IMR-90 (cell line): ENCODE results near the gene THOC2. TPM values are rescaled to one million over a fixed set of nuclear protein-coding genes. Genes with fewer than 3 reads are reported as not detected.
A peak's percentile ranks its signal among the peaks of the same experiment; 100 is the strongest.

Experiments
- ATAC-seq: fragments of 200-7000 bp; cut with Tn5 transposase; 2 replicates; pipeline ENCODE4 v1.9.1; 2020; ENCODE audit warnings: low read depth, mild to moderate bottlenecking, moderate library complexity
- BruUV-seq: library from RNA; stranded (reverse); fragments of 400-500 nt; replicated peaks from 2 replicates; lab custom pipeline; 2021; lab: Mats Ljungman, UMichigan
- CTCF ChIA-PET: fragments of 300-600 bp; formaldehyde crosslinking; extraction: SDS; loops from one replicate; lab custom pipeline; 2021; ENCODE audit warnings: antibody characterized with exemption; lab: Yijun Ruan, JAX
- POLR2A ChIA-PET: fragments of 300-600 bp; sonication (Branson Sonifier 250); formaldehyde crosslinking; loops from one replicate; lab custom pipeline; 2022; ENCODE audit warnings: antibody characterized with exemption; ENCODE audit not compliant: unreplicated experiment; lab: Charles Lee
- DNase-seq: peaks from one replicate; pipeline ENCODE4 v3.0.0; 2013
- H2AFZ ChIP-seq: replicated peaks from 2 replicates; pipeline ENCODE3; 2013; ENCODE audit warnings: low read length, mild to moderate bottlenecking; ENCODE audit not compliant: poor library complexity
- H2AK5ac ChIP-seq: 2 replicates; pipeline ENCODE4 v1.6.1; 2013; ENCODE audit warnings: low read depth, low read length, inconsistent platforms
- H2AK9ac ChIP-seq: replicated peaks from 2 replicates; pipeline ENCODE3; 2013; ENCODE audit warnings: mild to moderate bottlenecking, low read depth, low read length, moderate library complexity; ENCODE audit not compliant: poor library complexity
- H2BK120ac ChIP-seq: 2 replicates; pipeline ENCODE4 v1.6.1; 2013; ENCODE audit warnings: low read depth, low read length, inconsistent platforms
- H2BK15ac ChIP-seq: 3 replicates; pipeline ENCODE4 v1.6.1; 2013; ENCODE audit warnings: low read depth, low read length, inconsistent platforms
- H2BK20ac ChIP-seq: 2 replicates; pipeline ENCODE4 v1.6.1; 2013; ENCODE audit warnings: low read depth, mild to moderate bottlenecking, inconsistent platforms, low read length, moderate library complexity
- H2BK5ac ChIP-seq: 2 replicates; pipeline ENCODE4 v1.6.1; 2013; ENCODE audit warnings: mild to moderate bottlenecking, low read depth, low read length, inconsistent platforms; ENCODE audit not compliant: poor library complexity, severe bottlenecking
- H3K14ac ChIP-seq: replicated peaks from 2 replicates; pipeline ENCODE4 v1.6.1; 2013; ENCODE audit warnings: low read depth, low read length, inconsistent platforms
- H3K18ac ChIP-seq: 2 replicates; pipeline ENCODE4 v1.6.1; 2013; ENCODE audit warnings: low read depth, low read length, control low read depth
- H3K23ac ChIP-seq: 2 replicates; pipeline ENCODE4 v1.6.1; 2013; ENCODE audit warnings: low read depth, low read length, inconsistent platforms
- H3K27ac ChIP-seq: 2 replicates; pipeline ENCODE4 v1.5.1; 2013; ENCODE audit warnings: mild to moderate bottlenecking, control low read depth, low read length; ENCODE audit not compliant: insufficient read depth
- H3K27me3 ChIP-seq: 2 replicates; pipeline ENCODE4 v1.6.1; 2013; ENCODE audit warnings: low read length; ENCODE audit not compliant: control insufficient read depth, insufficient read depth
- H3K36me3 ChIP-seq: 2 replicates; pipeline ENCODE4 v1.6.1; 2013; ENCODE audit warnings: low read length, mixed read lengths; ENCODE audit not compliant: control insufficient read depth, insufficient read depth
- H3K4ac ChIP-seq: 2 replicates; pipeline ENCODE4 v1.6.1; 2013; ENCODE audit warnings: low read depth, low read length, inconsistent platforms
- H3K4me1 ChIP-seq: 2 replicates; pipeline ENCODE4 v1.6.1; 2013; ENCODE audit warnings: low read length, mixed read lengths; ENCODE audit not compliant: control insufficient read depth, insufficient read depth
- H3K4me2 ChIP-seq: 2 replicates; pipeline ENCODE4 v1.6.1; 2013; ENCODE audit warnings: low read depth, mild to moderate bottlenecking, control low read depth, low read length, moderate library complexity
- H3K4me3 ChIP-seq: 2 replicates; pipeline ENCODE4 v1.5.1; 2013; ENCODE audit warnings: low read depth, mild to moderate bottlenecking, control low read depth, low read length, moderate library complexity; ENCODE audit not compliant: insufficient read depth
- H3K56ac ChIP-seq: 2 replicates; pipeline ENCODE4 v1.6.1; 2013; ENCODE audit warnings: low read length, inconsistent platforms; ENCODE audit not compliant: insufficient read depth; ENCODE audit errors: extremely low read depth
- H3K79me1 ChIP-seq, 2 experiments: 2 replicates each; pipeline ENCODE4 v1.6.1; 2013; ENCODE audit warnings: low read length in 2 of 2, inconsistent platforms in 1 of 2, low read depth in 1 of 2
- H3K9ac ChIP-seq: 2 replicates; pipeline ENCODE4 v1.6.1; 2013; ENCODE audit warnings: low read depth, low read length, control low read depth
- H3K9me1 ChIP-seq: 2 replicates; pipeline ENCODE4 v1.6.1; 2013; ENCODE audit warnings: low read length, inconsistent platforms; ENCODE audit not compliant: insufficient read depth
- H3K9me3 ChIP-seq: 2 replicates; pipeline ENCODE4 v1.6.1; 2013; ENCODE audit warnings: low read length; ENCODE audit not compliant: control insufficient read depth, insufficient read depth
- H4K20me1 ChIP-seq: 2 replicates; pipeline ENCODE4 v1.6.1; 2013; ENCODE audit warnings: low read length, inconsistent platforms; ENCODE audit not compliant: insufficient read depth
- H4K5ac ChIP-seq: 2 replicates; pipeline ENCODE4 v1.6.1; 2013; ENCODE audit warnings: mild to moderate bottlenecking, low read depth, low read length, control low read depth
- H4K8ac ChIP-seq, 2 experiments: 2 replicates each; pipeline ENCODE4 v1.6.1; 2013; ENCODE audit warnings: low read depth in 2 of 2, low read length in 2 of 2, control low read depth in 1 of 2, inconsistent platforms in 1 of 2
- H4K91ac ChIP-seq: 2 replicates; pipeline ENCODE4 v1.6.1; 2013; ENCODE audit warnings: low read depth, low read length, inconsistent platforms; ENCODE audit not compliant: insufficient read depth
- MAFK ChIP-seq: IDR thresholded peaks from 2 replicates; pipeline ENCODE4 v1.6.1; 2012; ENCODE audit warnings: low read depth, low read length, improper control_type of control experiment
- POLR2A ChIP-seq: IDR thresholded peaks from 2 replicates; pipeline ENCODE4 v1.6.1; 2012; ENCODE audit warnings: mild to moderate bottlenecking, low read depth, low read length
- WGBS, 2 experiments: methylation state at CpG; one replicate each; pipeline versions ENCODE4 v1.1.5 to v1.1.7; 2013; ENCODE audit warnings: missing lambda C conversion rate in 2 of 2; ENCODE audit not compliant: insufficient read length in 1 of 2; ENCODE audit errors: extremely low coverage in 2 of 2; 5-methylcytosine and 5-hydroxymethylcytosine counted together
- dilution Hi-C: fragments of 300-500 bp; cut with HindIII; formaldehyde crosslinking; loops from one replicate; pipeline ENCODE4 v1.14.3; 2018; ENCODE audit warnings: low sequenced_read_pairs; ENCODE audit not compliant: unreplicated experiment
- in situ Hi-C: fragments of 300-500 bp; cut with MboI; formaldehyde crosslinking; loops from 3 replicates; pipeline ENCODE4 v1.14.3; 2019; ENCODE audit warnings: low sequenced_read_pairs, inconsistent platforms, mixed read lengths
- intact Hi-C: fragments of 100-400 bp; cut with micrococcal nuclease; formaldehyde crosslinking; loops from 2 replicates; pipeline ENCODE4 v1.10.0; 2022
- polyA plus RNA-seq, 3 experiments: library from polyadenylated mRNA; depleted of rRNA; stranded (reverse); fragments of >200 nt; gene quantifications; 2 replicates each; pipeline ENCODE4 v1.2.3, GENCODE V29; 2012; ENCODE audit warnings: low replicate concordance in 1 of 3
- total RNA-seq: library from RNA; depleted of rRNA; stranded (reverse); fragments of >200 nt; gene quantifications from 2 replicates; pipeline ENCODE4 v1.2.3, GENCODE V29; 2012

THOC2 gene
- total and polyA plus RNA-seq, 2 of the 4 experiments (the other 2 are of a cell fraction), result 42.9 to 58.8 TPM

DNA sequence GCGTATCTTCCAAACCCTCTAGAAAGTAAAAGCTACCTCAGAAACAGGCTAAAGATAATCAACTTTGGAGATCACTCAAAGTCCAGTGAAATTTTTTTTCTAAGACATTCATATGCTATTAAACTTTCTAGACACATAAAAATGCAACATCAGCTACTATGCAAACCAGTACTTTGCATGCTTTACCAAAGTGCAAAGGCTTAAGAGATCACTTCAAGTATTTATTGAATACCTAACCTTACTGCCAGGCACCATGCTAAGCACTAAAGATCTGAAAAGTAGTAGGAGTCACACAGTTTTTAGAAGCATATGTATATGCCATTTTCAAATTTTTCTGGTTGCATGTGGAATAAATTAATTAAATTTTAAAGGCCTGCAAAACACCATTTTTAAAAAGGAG is 115.8 kb downstream of the THOC2 start:
- dilution Hi-C loops (no loop called here), intact Hi-C loops (no loop called here), in situ Hi-C loops (no loop called here)
- Histone ChIP-seq H3K4me3 (no peak overlapping the region), H3K14ac (no peak overlapping the region), H3K9me1 (no peaks in the 10 kb centered on the region), H3K27me3 (no peaks in the 10 kb centered on the region), H3K36me3 (peaks cover 2% of the 10 kb centered on the region), H4K8ac (no peak overlapping the region), H2BK20ac (no peak overlapping the region), H2BK5ac (no peak overlapping the region), H2AK9ac (no peak overlapping the region), H3K18ac (no peak overlapping the region), H4K91ac (no peak overlapping the region), H3K23ac (no peak overlapping the region), H2BK120ac (no peak overlapping the region), H2BK15ac (no peak overlapping the region), H3K9ac (no peak overlapping the region), H3K4me2 (no peak overlapping the region), H4K20me1 (no peaks in the 10 kb centered on the region), H3K79me1 (no peaks in the 10 kb centered on the region), H3K4me1 (no peaks in the 10 kb centered on the region), H2AFZ (no peak overlapping the region), H3K9me3 (no peaks in the 10 kb centered on the region), H3K4ac (no peak overlapping the region), H2AK5ac (no peak overlapping the region), H3K27ac (no peak overlapping the region), H4K5ac (no peak overlapping the region), H3K56ac (no peak overlapping the region)
- POLR2A ChIA-PET, result no interaction called here
- TF ChIP-seq POLR2A (no peak), MAFK (0 out of 2 replicates have a peak, but pooled peaks have one; percentile 11)
- WGBS, 2 experiments, result no CpG with 5 or more reads among the region's 1 CpG
- DNase-seq (no peak), ATAC-seq (no peak)
- CTCF ChIA-PET, result interaction anchor here (0.9 kb wide), 1 partner anchor 10 kb away, joined by 3 read pairs; no protein-coding TSS in a partner anchor
- BruUV-seq, result no TSS peak
